GM18502 (cell line): ENCODE results near the gene NR2F1-AS1.

Experiments
- ATAC-seq: cut with Tn5 transposase; IDR thresholded peaks from one replicate; pipeline ENCODE4 v1.9.1; 2021; ENCODE audit warnings: mild to moderate bottlenecking; ENCODE audit not compliant: unreplicated experiment, poor library complexity

The NR2F1-AS1 gene

GRCh38 chr5:93578813-93579691, 2.0 kb downstream of the NR2F1-AS1 start:
- ATAC-seq, result no peak

- ATAC-seq, result no peak
Measured at GRCh38 chr5:93577854-93578812, 2.9 kb downstream of the NR2F1-AS1 start.

- ATAC-seq, result no peak
Measured at GRCh38 chr5:93576994-93577853, 3.8 kb downstream of the NR2F1-AS1 start.

- ATAC-seq, result no peak
Measured at GRCh38 chr5:93575461-93576414, 5.3 kb downstream of the NR2F1-AS1 start.

GRCh38 chr5:93574491-93575305, 6.3 kb downstream of the NR2F1-AS1 start:
- ATAC-seq, result no peak

GRCh38 chr5:93573354-93574351, 7.4 kb downstream of the NR2F1-AS1 start:
- no peak for ATAC-seq

DNA sequence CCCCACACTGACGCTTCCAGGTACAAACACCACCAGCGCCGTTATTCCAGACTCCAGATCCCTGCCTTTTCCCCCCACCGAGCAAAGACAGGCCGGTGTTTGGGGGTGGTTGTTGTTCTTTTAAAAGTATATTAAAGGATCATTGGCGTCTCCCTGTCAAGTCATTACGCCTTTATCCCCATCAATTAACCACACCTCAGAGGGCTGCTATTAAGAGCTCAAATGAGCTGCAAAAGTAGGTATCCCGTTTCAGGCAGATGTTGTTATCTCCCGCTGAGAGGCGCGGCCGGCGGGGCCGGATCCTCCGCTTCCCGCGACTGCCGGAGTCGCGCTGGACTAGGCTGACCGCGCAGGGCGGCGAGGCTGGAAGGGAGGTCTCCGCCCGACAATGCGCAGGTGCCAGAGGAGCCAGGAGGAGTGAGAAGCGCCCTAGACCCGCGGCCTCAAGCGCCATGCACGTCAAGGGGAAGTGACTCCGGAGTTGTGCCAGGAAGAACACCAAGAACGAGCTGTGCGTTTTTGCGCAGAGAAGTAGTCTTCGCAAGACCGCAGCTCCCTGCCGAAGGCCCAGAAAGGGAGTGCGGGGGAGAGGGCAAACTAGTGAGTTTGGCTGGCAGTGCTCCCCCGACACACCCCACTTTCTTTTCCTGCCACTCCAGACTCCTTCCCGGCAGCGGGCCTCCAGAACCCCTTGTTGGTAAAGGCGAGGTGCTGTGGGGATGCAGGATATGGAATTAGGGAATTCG, 8.2 kb downstream of the NR2F1-AS1 start:
- no peak for ATAC-seq

DNA sequence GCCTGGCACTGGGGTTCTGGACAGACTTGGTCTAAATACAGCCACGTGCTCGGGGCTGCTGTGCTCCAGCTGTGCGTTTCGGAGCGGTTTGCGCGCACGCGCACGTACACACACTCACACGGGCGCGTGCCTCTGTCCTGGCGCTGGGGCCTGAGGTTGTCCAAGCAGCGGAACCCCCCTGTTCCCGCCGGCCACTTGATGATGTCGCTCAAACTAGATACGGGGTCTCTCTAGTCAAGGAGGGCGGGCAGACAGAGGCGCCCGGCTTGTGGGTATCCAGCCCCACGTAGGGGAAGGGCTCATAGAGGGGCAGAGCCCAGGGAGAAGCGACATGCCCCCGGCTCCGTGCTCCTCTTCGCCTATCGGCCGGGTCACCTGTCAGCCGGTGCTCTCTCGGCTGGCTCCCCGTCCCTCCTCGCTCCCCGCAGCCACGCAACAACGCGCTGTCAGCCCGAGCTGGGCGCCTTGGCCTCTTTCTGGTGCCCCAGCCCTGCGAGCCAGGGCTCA, 8.9 kb downstream of the NR2F1-AS1 start:
- no peak for ATAC-seq

DNA sequence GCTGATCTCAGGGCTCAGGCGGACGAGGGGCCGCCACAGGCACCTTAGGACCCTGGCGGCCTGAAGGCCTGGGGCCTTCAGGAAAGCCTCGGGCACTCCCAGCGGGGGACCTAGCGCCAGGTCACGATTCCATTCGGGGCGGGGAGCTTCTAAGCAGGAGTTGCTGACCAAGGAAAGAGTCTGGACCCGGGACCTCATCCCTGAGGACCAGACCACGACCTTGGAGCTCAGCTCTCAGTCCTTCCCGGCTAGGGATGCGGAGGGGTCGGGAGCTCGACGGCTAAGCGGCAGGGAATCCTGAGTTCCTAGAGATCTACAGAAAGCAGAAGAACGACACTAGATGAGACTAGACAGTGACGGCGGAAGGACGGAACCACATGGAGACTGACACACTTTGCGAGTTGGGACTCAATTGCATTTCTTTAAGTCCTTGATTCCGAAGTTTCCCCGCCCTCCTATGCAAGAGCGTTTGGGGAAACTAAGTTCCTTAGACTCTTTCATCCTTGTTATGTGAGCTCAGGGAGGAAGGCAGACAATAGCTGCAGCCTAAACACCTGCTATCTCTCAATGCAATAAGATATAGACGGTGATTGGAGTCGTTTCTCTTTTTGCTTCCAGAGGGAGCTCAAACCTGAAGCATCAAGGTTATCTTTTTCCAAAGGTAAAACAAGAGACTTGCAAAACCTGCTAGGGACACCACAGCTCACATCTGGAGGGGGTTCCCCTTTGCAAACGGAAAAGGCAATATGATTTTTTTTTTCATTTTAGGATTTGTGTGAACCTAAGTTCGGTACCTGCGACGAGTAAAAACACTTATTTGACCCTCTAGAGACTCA, 9.7 kb downstream of the NR2F1-AS1 start:
- no peak for ATAC-seq

DNA sequence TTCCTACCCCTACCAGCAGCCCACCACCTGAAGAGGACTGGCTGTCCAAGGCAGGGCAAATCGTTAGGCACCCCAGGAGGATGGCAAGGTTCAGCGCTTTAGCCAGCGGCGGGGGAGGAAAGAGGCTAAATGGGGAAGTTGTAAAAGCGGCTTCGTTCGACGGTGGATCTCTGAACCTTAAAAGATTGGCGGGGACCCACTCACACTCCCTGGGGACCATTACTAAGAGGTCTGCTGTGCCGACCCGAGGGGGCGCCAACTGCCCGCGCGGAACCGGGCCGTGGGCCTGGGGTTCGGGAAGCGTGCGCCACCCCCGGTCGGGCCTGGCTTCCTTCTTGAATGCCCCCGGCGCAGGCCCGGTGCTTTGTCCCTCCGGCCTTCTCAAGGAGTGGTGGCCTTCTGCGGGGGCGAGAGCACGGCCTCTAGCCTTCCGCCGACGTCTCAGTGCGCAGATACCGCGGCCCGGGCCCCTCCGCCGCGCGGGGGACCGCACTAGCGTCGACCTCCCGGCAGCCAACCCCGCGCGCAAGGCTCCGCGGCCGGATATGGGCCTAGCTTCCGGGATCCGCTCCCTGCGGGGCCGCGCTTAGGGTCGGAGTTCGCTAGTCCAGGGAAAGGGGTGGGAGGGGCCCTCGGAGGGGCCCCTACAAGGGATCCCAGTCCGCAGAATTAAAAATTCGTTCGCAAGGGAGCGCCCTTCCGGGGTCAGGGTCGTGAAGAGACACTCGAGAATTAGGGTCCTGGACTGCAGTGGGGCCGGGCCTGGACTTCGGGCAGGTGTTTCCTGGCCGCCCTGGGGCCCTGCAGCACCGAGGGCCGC, 10.5 kb downstream of the NR2F1-AS1 start:
- no peak for ATAC-seq

- ATAC-seq, result no peak
Measured at GRCh38 chr5:93569300-93570160, 11.5 kb downstream of the NR2F1-AS1 start.

- no peak for ATAC-seq
Measured at GRCh38 chr5:93567424-93567823, 13.6 kb downstream of the NR2F1-AS1 start.

GRCh38 chr5:93566091-93566490, 14.9 kb downstream of the NR2F1-AS1 start:
- no peak for ATAC-seq
